Measurements from ENCODE around the gene ABHD16A.

GRCh38 chr6:31750411-31751022 is 47.4 kb upstream of the ABHD16A start:
- TF ChIP-seq CTCF (IDR thresholded peaks at IDR 0.05 in 4 of 5, conservative IDR thresholded peaks at IDR 0.05 in 1 of 5) (no peak), POLR2A (IDR thresholded peaks at IDR 0.05) (no peak)
